K562 (cell line): ENCODE results near the gene DIRAS1. TPM values are rescaled to one million over a fixed set of nuclear protein-coding genes. Genes with fewer than 3 reads are reported as not detected.

Source experiments
- ARID1B ChIP-seq: fragments of 450-650 bp; IDR thresholded peaks from 2 replicates; pipeline ENCODE4 v1.6.1; 2016; ENCODE audit warnings: antibody characterized with exemption, mild to moderate bottlenecking, inconsistent platforms
- ATF7 ChIP-seq: fragments of 450-650 bp; IDR thresholded peaks from 2 replicates; pipeline ENCODE4 v1.7.1; 2014; ENCODE audit warnings: mild to moderate bottlenecking, moderate library complexity
- BHLHE40 ChIP-seq: IDR thresholded peaks from 2 replicates; pipeline ENCODE4 v1.6.1; 2011; ENCODE audit warnings: low read length, improper control_type of control experiment
- CXXC5 ChIP-seq: fragments of 250-450 bp; sonication (Bioruptor Pico); IDR thresholded peaks from 2 replicates; pipeline ENCODE4 v1.8.0; 2022; ENCODE audit warnings: inconsistent platforms, mild to moderate bottlenecking, moderate library complexity
- ERF ChIP-seq: fragments of 450-650 bp; formaldehyde crosslinking; IDR thresholded peaks from 2 replicates; pipeline ENCODE4 v1.4.0; 2020; ENCODE audit warnings: mild to moderate bottlenecking, mixed read lengths
- HMGN3 ChIP-seq: IDR thresholded peaks from 2 replicates; pipeline ENCODE4 v1.6.1; 2011; ENCODE audit warnings: borderline replicate concordance, low read depth, mild to moderate bottlenecking, mixed read lengths, low read length; ENCODE audit not compliant: insufficient read length; ENCODE audit errors: extremely low read depth
- HNRNPL ChIP-seq: fragments of 200-400 bp; formaldehyde crosslinking; IDR thresholded peaks from 2 replicates; pipeline ENCODE4 v1.6.1; 2017; ENCODE audit warnings: low read depth, mild to moderate bottlenecking, low read length
- KLF1 ChIP-seq: fragments of 450-650 bp; IDR thresholded peaks from 2 replicates; pipeline ENCODE4 v1.6.1; 2016; ENCODE audit warnings: missing genetic modification characterization, missing compliant biosample characterization
- MEF2A ChIP-seq: IDR thresholded peaks from 2 replicates; pipeline ENCODE4 v1.6.1; 2011; ENCODE audit warnings: low read depth, mild to moderate bottlenecking, low read length, moderate library complexity; ENCODE audit not compliant: control insufficient read depth
- MEF2D ChIP-seq: conservative IDR thresholded peaks from 2 replicates; pipeline ENCODE4 v1.6.1; 2016; ENCODE audit warnings: low read depth, missing genetic modification characterization, missing compliant biosample characterization
- MTA3 ChIP-seq: fragments of 450-650 bp; formaldehyde crosslinking; IDR thresholded peaks from 2 replicates; pipeline ENCODE4 v1.6.1; 2017; ENCODE audit warnings: mild to moderate bottlenecking, borderline replicate concordance
- PHF8 ChIP-seq: fragments of 200-600 bp; sonication (generic); IDR thresholded peaks from 2 replicates; pipeline ENCODE4 v1.6.1; 2012; ENCODE audit warnings: mixed run types, mild to moderate bottlenecking, inconsistent platforms, low read length, moderate library complexity, borderline replicate concordance
- PTRF ChIP-seq: fragments of 450-650 bp; IDR thresholded peaks from 2 replicates; pipeline ENCODE4 v1.6.1; 2016; ENCODE audit warnings: mild to moderate bottlenecking, missing genetic modification characterization, missing compliant biosample characterization
- SMARCE1 ChIP-seq: fragments of 450-650 bp; IDR thresholded peaks from 2 replicates; pipeline ENCODE4 v1.7.1; 2016; ENCODE audit warnings: mild to moderate bottlenecking
- ZFP36 ChIP-seq: fragments of 150-350 bp; IDR thresholded peaks from 2 replicates; pipeline ENCODE4 v1.6.1; 2018; ENCODE audit warnings: low read length, low read depth; ENCODE audit not compliant: partially characterized antibody
- ZNF133 ChIP-seq: fragments of 250-450 bp; sonication (Bioruptor Pico); IDR thresholded peaks from 2 replicates; pipeline ENCODE4 v1.4.0; 2020; ENCODE audit warnings: mild to moderate bottlenecking
- ZNF134 ChIP-seq: fragments of 250-450 bp; sonication (Bioruptor Pico); conservative IDR thresholded peaks from 2 replicates; pipeline ENCODE4 v1.4.0; 2020
- ZNF584 ChIP-seq: fragments of 200-800 bp; sonication (Bioruptor generic); IDR thresholded peaks from 2 replicates; pipeline ENCODE4 v1.6.1; 2016; ENCODE audit warnings: low read depth, mild to moderate bottlenecking, missing genetic modification characterization, missing compliant biosample characterization
- polyA plus RNA-seq, 8 experiments: library from polyadenylated mRNA; depleted of rRNA in 4 of 8; stranded (reverse) in 5 of 8; unstranded in 3 of 8; fragments of >200 nt; fragmentation: Nextera tagmentation in 2 of 8; fragmentation: Illumina TruSeq in 1 of 8; extraction: Ambion mirVana in 2 of 8; extraction: Trizol in 1 of 8; gene quantifications; 2 replicates each; pipeline versions ENCODE4 v1.2.1 to v1.2.3, GENCODE V29; 2011 to 2014; ENCODE audit warnings: inconsistent platforms in 1 of 8, missing spikeins in 1 of 8
- total RNA-seq, 7 experiments: library from RNA; depleted of rRNA in 6 of 7; stranded (reverse); fragments of >200 nt in 6 of 7; fragmentation: Illumina TruSeq in 2 of 7; extraction: Trizol in 2 of 7; gene quantifications; 2 replicates each; pipeline versions ENCODE4 v1.2.1 to v1.2.3, GENCODE V29; 2011 to 2021; ENCODE audit warnings: low replicate concordance in 1 of 7
- TF ChIP-seq, protein P1 (sequence below): sonication (generic); formaldehyde crosslinking; IDR thresholded peaks from 2 replicates; pipeline ENCODE4 v1.8.0; 2022; ENCODE audit warnings: mild to moderate bottlenecking, missing genetic modification reagents
- TF ChIP-seq, protein P2 (sequence below): sonication (generic); formaldehyde crosslinking; IDR thresholded peaks from 2 replicates; pipeline ENCODE4 v1.9.0; 2022; ENCODE audit warnings: mild to moderate bottlenecking, missing genetic modification reagents
- TF ChIP-seq, protein P3 (sequence below): fragments of 250-450 bp; sonication (Bioruptor Pico); IDR thresholded peaks from 2 replicates; pipeline ENCODE4 v1.4.0; 2020
- TF ChIP-seq, protein P4 (sequence below), 2 experiments: fragments of 450-650 bp in 1 of 2; sonication (generic) in 1 of 2; formaldehyde crosslinking in 1 of 2; IDR thresholded peaks in 1 of 2; conservative IDR thresholded peaks in 1 of 2; 2 replicates each; pipeline versions ENCODE4 v1.6.1 to v1.8.1; 2016 to 2023; ENCODE audit warnings: mild to moderate bottlenecking in 2 of 2, moderate library complexity in 2 of 2, inconsistent platforms in 1 of 2, missing genetic modification reagents in 1 of 2
- TF ChIP-seq, protein P5 (sequence below), 2 experiments: fragments of 250-450 bp in 1 of 2; fragments of 450-650 bp in 1 of 2; sonication (Bioruptor Pico) in 1 of 2; IDR thresholded peaks; 2 replicates each; pipeline versions ENCODE4 v1.6.1 to v1.8.0; 2016 to 2021; ENCODE audit warnings: mild to moderate bottlenecking in 2 of 2, moderate library complexity in 2 of 2, missing compliant biosample characterization in 1 of 2, missing genetic modification characterization in 1 of 2

DIRAS1 gene
- total and polyA plus RNA-seq, 9 of the 15 experiments (the other 6 are each of a cell fraction or from before 2014, with no cell fraction given), result 0.11 to 12.0 (median 2.9) TPM

DNA sequence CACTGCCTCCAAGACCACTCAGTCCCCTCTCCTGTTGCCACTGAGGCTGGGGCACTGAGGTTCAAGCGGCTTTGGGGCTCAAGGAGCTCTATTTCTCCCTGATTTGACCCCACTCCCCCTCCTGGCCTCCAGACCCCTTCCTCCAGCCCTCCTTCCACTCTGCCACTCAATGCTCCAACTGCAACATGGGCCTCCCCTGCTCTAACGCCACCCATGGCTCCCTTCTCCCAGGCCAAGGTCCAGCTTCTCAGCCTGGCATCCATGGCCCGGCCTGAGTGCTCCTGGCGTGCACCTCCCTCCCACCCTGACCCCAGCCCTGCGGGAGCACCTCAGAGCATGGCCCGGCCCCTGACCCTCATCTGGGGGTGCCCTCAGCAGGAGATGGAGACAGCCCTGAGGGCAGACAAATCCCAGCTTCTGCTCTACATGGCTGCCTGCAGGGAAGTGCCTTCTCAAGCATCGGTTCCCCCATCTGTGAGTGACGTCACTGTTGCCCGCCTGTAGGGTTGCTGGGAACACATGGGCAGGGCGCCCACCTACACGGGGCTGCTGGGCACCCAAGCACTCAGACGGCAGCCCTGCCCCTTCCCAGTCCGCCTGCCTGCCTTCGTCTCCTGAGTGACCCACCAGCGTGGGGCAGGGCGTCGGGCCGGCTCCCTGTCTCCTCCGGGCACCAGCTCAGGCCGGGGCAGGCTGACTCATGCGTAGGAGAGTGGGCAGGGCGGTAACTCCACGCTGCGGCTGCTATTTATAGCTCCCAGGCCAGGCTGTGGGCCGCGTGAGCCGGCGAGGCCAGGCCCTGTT lies 1.6 kb upstream of the DIRAS1 start (continued):
- TF ChIP-seq ERF (CRISPR knock-in tag) (0 out of 2 replicates have a peak, but pooled peaks have one; percentile 68), MTA3 (peak; percentile 69), PTRF (no peak), ATF7 (peak; percentile 86), ZNF134 (CRISPR knock-in tag) (no peak), PHF8 (0 out of 2 replicates have a peak, but pooled peaks have one; percentile 5), HNRNPL (peak; percentile 91), KLF1 (tag) (no peak), BHLHE40 (peak; percentile 74), SMARCE1 (peak; percentile 70; the same call in 1 of the 2 replicates), MEF2A (peak; percentile 98), ZNF133 (CRISPR knock-in tag) (no peak), ARID1B (peak; percentile 61), ZFP36 (peak; percentile 59), HMGN3 (peak; percentile 62), MEF2D (peak; percentile 99), ZNF584 (CRISPR knock-in tag) (peak; percentile 52; the same call in 1 of the 2 replicates), CXXC5 (CRISPR knock-in tag) (peak; percentile 54; the same call in 1 of the 2 replicates)
- TF ChIP-seq, protein P1, sequence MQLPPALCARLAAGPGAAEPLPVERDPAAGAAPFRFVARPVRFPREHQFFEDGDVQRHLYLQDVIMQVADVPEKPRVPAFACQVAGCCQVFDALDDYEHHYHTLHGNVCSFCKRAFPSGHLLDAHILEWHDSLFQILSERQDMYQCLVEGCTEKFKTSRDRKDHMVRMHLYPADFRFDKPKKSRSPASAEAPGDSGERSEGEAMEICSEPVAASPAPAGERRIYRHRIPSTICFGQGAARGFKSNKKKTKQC, result 0 out of 2 replicates have a peak, but pooled peaks have one; percentile 53
- TF ChIP-seq, protein P2, sequence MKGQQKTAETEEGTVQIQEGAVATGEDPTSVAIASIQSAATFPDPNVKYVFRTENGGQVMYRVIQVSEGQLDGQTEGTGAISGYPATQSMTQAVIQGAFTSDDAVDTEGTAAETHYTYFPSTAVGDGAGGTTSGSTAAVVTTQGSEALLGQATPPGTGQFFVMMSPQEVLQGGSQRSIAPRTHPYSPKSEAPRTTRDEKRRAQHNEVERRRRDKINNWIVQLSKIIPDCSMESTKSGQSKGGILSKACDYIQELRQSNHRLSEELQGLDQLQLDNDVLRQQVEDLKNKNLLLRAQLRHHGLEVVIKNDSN (CRISPR knock-in tag), result no peak
- TF ChIP-seq, protein P3, sequence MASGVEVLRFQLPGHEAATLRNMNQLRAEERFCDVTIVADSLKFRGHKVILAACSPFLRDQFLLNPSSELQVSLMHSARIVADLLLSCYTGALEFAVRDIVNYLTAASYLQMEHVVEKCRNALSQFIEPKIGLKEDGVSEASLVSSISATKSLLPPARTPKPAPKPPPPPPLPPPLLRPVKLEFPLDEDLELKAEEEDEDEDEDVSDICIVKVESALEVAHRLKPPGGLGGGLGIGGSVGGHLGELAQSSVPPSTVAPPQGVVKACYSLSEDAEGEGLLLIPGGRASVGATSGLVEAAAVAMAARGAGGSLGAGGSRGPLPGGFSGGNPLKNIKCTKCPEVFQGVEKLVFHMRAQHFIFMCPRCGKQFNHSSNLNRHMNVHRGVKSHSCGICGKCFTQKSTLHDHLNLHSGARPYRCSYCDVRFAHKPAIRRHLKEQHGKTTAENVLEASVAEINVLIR (CRISPR knock-in tag), result peak; percentile 62
- TF ChIP-seq, protein P4, sequence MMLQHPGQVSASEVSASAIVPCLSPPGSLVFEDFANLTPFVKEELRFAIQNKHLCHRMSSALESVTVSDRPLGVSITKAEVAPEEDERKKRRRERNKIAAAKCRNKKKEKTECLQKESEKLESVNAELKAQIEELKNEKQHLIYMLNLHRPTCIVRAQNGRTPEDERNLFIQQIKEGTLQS (IDR thresholded peaks at IDR 0.05), result peak; percentile 93
- TF ChIP-seq, protein P4 (CRISPR knock-in tag; conservative IDR thresholded peaks at IDR 0.05), result no peak
- TF ChIP-seq, protein P5, sequence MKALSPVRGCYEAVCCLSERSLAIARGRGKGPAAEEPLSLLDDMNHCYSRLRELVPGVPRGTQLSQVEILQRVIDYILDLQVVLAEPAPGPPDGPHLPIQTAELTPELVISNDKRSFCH (CRISPR knock-in tag; IDR thresholded peaks at IDR 0.05), result no peak
- TF ChIP-seq, protein P5 (tag; IDR thresholded peaks at IDR 0.05), result peak; percentile 49; the same call in 1 of the 2 replicates
